SIG-M5 treated with dmso at 0.1 percent for 504 hours (cell line): ENCODE results near the gene NOG.

Experiments used
- DNase-seq: peaks from one replicate; lab custom pipeline; 2025; ENCODE audit not compliant: unreplicated experiment; lab: John Stamatoyannopoulos, UW

The NOG gene

GRCh38 chr17:56635641-56636040 lies 42.1 kb downstream of the NOG start:
- no peak for DNase-seq

- DNase-seq: no peak
Observed at GRCh38 chr17:56636265-56636664, 42.8 kb downstream of the NOG start.

- no peak for DNase-seq
Observed at GRCh38 chr17:56637254-56637653, 43.8 kb downstream of the NOG start.

GRCh38 chr17:56638591-56639051 lies 45.1 kb downstream of the NOG start:
- DNase-seq: no peak

GRCh38 chr17:56639517-56639916 lies 46.0 kb downstream of the NOG start:
- DNase-seq: no peak

GRCh38 chr17:56640116-56640515 lies 46.6 kb downstream of the NOG start:
- no peak for DNase-seq

GRCh38 chr17:56641373-56641772 lies 47.9 kb downstream of the NOG start:
- no peak for DNase-seq

- no peak for DNase-seq
Observed at GRCh38 chr17:56641894-56642293, 48.4 kb downstream of the NOG start.

- DNase-seq: no peak
Observed at GRCh38 chr17:56642424-56642823, 48.9 kb downstream of the NOG start.
